ENCODE data around the gene NARF. TPM values are rescaled to one million over a fixed set of nuclear protein-coding genes. Genes with fewer than 3 reads are reported as not detected.

The NARF gene
- total and polyA plus RNA-seq, 2 experiments from 2014 or later: 43.9 to 91.8 TPM

GRCh38 chr17:82494236-82495055 is 35.9 kb downstream of the NARF start:
- H3K27ac ChIP-seq: peak overlapping the region; percentile 7
- 8% methylated on average over 17 of the region's 17 CpGs for WGBS (ENCODE audit: low lambda C conversion rate, missing lambda C conversion rate)
- H3K27me3 ChIP-seq: no peaks in the 10 kb centered on the region
- H3K9me3 ChIP-seq (ENCODE audit: low read depth): no peaks in the 10 kb centered on the region
- H3K79me2 ChIP-seq: no peaks in the 10 kb centered on the region
- H4K20me1 ChIP-seq (ENCODE audit: insufficient read depth, poor library complexity, severe bottlenecking): no peaks in the 10 kb centered on the region
- H3K36me3 ChIP-seq (replicated peaks; ENCODE audit: insufficient read depth, low read depth): no peaks in the 10 kb centered on the region
- H3K4me3 ChIP-seq: no peak overlapping the region
- peak; percentile 89 for TF ChIP-seq CTCF (IDR thresholded peaks at IDR 0.05; ENCODE audit: poor library complexity)
- TF ChIP-seq EZH2 (IDR thresholded peaks at IDR 0.05; ENCODE audit: borderline replicate concordance): no peak
- peak; percentile 90 for DNase-seq (ENCODE audit: low spot score)
- H3K9me2 ChIP-seq (replicated peaks; ENCODE audit: insufficient read depth): no peaks in the 10 kb centered on the region
- peaks cover 3% of the 10 kb centered on the region for H3K4me1 ChIP-seq (ENCODE audit: insufficient read depth)
- H2AFZ ChIP-seq: no peak overlapping the region
- peak overlapping the region; percentile 36 for H3K4me2 ChIP-seq

GRCh38 chr17:82495844-82496528 is 37.4 kb downstream of the NARF start:
- whole genome bisulfite sequencing (ENCODE audit: low lambda C conversion rate, missing lambda C conversion rate): 86% methylated on average over 12 of the region's 12 CpGs
- Histone ChIP-seq H3K4me2 (peak overlapping the region; percentile 98), H3K79me2 (no peaks in the 10 kb centered on the region), H3K27ac (no peak overlapping the region), H3K27me3 (no peaks in the 10 kb centered on the region), H3K9me2 (replicated peaks; ENCODE audit: insufficient read depth) (no peaks in the 10 kb centered on the region), H3K9me3 (ENCODE audit: low read depth) (no peaks in the 10 kb centered on the region), H3K4me3 (no peak overlapping the region), H2AFZ (no peak overlapping the region), H4K20me1 (ENCODE audit: insufficient read depth, poor library complexity, severe bottlenecking) (no peaks in the 10 kb centered on the region), H3K4me1 (ENCODE audit: insufficient read depth) (peaks cover 3% of the 10 kb centered on the region), H3K36me3 (replicated peaks; ENCODE audit: insufficient read depth, low read depth) (no peaks in the 10 kb centered on the region)
- no peak for TF ChIP-seq CTCF (IDR thresholded peaks at IDR 0.05; ENCODE audit: poor library complexity)
- TF ChIP-seq EZH2phosphoT487 (IDR thresholded peaks at IDR 0.05; ENCODE audit: low read depth, severe bottlenecking, unreplicated experiment): no peak
- no peak for TF ChIP-seq EZH2 (IDR thresholded peaks at IDR 0.05; ENCODE audit: borderline replicate concordance)
- no peak for DNase-seq (ENCODE audit: low spot score)

GRCh38 chr17:82496529-82497434 is 38.2 kb downstream of the NARF start:
- H3K36me3 ChIP-seq (replicated peaks; ENCODE audit: insufficient read depth, low read depth): no peaks in the 10 kb centered on the region
- no peaks in the 10 kb centered on the region for H4K20me1 ChIP-seq (ENCODE audit: insufficient read depth, poor library complexity, severe bottlenecking)
- H3K4me3 ChIP-seq: peak overlapping the region; percentile 41
- TF ChIP-seq CTCF (IDR thresholded peaks at IDR 0.05; ENCODE audit: poor library complexity): no peak
- TF ChIP-seq EZH2 (IDR thresholded peaks at IDR 0.05; ENCODE audit: borderline replicate concordance): no peak
- no peak for TF ChIP-seq EZH2phosphoT487 (IDR thresholded peaks at IDR 0.05; ENCODE audit: low read depth, severe bottlenecking, unreplicated experiment)
- peaks cover 3% of the 10 kb centered on the region for H3K4me1 ChIP-seq (ENCODE audit: insufficient read depth)
- no peaks in the 10 kb centered on the region for H3K9me2 ChIP-seq (replicated peaks; ENCODE audit: insufficient read depth)
- peak overlapping the region; percentile 98 for H3K4me2 ChIP-seq
- DNase-seq (ENCODE audit: low spot score): peak; percentile 99
- no peaks in the 10 kb centered on the region for H3K27me3 ChIP-seq
- H3K9me3 ChIP-seq (ENCODE audit: low read depth): no peaks in the 10 kb centered on the region
- H2AFZ ChIP-seq: peak overlapping the region; percentile 73
- no peaks in the 10 kb centered on the region for H3K79me2 ChIP-seq
- 26% methylated on average over 64 of the region's 83 CpGs for WGBS (ENCODE audit: low lambda C conversion rate, missing lambda C conversion rate)
- H3K27ac ChIP-seq: peak overlapping the region; percentile 59
